PC-9 (cell line): Measurements from ENCODE around the gene BRINP3. TPM values are rescaled to one million over a fixed set of nuclear protein-coding genes. Genes with fewer than 3 reads are reported as not detected.

ENCODE experiments used
- BruUV-seq: library from RNA; stranded (reverse); fragments of 400-500 nt; replicated peaks from 2 replicates; lab custom pipeline; 2021; lab: Mats Ljungman, UMichigan
- CTCF ChIA-PET: fragments of 300-600 bp; sonication (Branson Sonifier 250); formaldehyde crosslinking; loops from one replicate; lab custom pipeline; 2022; ENCODE audit warnings: antibody characterized with exemption; lab: Charles Lee
- POLR2A ChIA-PET: fragments of 300-600 bp; sonication (Branson Sonifier 250); formaldehyde crosslinking; loops from one replicate; lab custom pipeline; 2022; ENCODE audit warnings: antibody characterized with exemption; ENCODE audit not compliant: unreplicated experiment; lab: Charles Lee
- DNase-seq, 2 experiments: peaks; one replicate each; pipeline versions ENCODE4 v3.0.0 to v3.0.0-alpha.2; 2015 to 2022; ENCODE audit warnings: mixed read lengths in 1 of 2
- H2AFZ ChIP-seq: fragments of 200-600 bp; sonication (generic); 2 replicates; pipeline ENCODE4 v1.8.1; 2017; ENCODE audit warnings: antibody characterized with exemption
- H3F3A ChIP-seq: fragments of 200-600 bp; sonication (generic); 2 replicates; pipeline ENCODE4 v1.8.1; 2017; ENCODE audit warnings: antibody characterized with exemption, mild to moderate bottlenecking, low read depth; ENCODE audit not compliant: insufficient read depth
- H3K27ac ChIP-seq: fragments of 200-600 bp; sonication (generic); 2 replicates; pipeline ENCODE4 v1.6.1; 2016; ENCODE audit warnings: mixed run types
- H3K27me3 ChIP-seq: fragments of 200-600 bp; sonication (generic); 2 replicates; pipeline ENCODE4 v1.6.1; 2016; ENCODE audit warnings: low read depth, mixed run types; ENCODE audit not compliant: insufficient read depth
- H3K36me3 ChIP-seq: fragments of 200-600 bp; sonication (generic); 2 replicates; pipeline ENCODE4 v1.6.1; 2016; ENCODE audit warnings: low read depth, mixed run types
- H3K4me1 ChIP-seq: fragments of 200-600 bp; sonication (generic); replicated peaks from 2 replicates; pipeline ENCODE4 v1.6.1; 2016; ENCODE audit warnings: mixed run types; ENCODE audit not compliant: insufficient read depth
- H3K4me2 ChIP-seq: fragments of 200-600 bp; sonication (generic); 2 replicates; pipeline ENCODE4 v1.6.1; 2017; ENCODE audit warnings: mixed run types
- H3K4me3 ChIP-seq: fragments of 200-600 bp; sonication (generic); 2 replicates; pipeline ENCODE4 v1.6.1; 2016; ENCODE audit warnings: mixed run types
- H3K79me2 ChIP-seq: fragments of 200-600 bp; sonication (generic); 2 replicates; pipeline ENCODE4 v1.6.1; 2017; ENCODE audit warnings: low read depth, mixed run types
- H3K9me2 ChIP-seq: fragments of 200-600 bp; sonication (generic); 2 replicates; pipeline ENCODE4 v1.8.1; 2017; ENCODE audit warnings: mild to moderate bottlenecking; ENCODE audit not compliant: insufficient read depth
- H3K9me3 ChIP-seq: fragments of 200-600 bp; sonication (generic); 2 replicates; pipeline ENCODE4 v1.8.1; 2016; ENCODE audit warnings: low read depth; ENCODE audit not compliant: insufficient read depth
- H4K20me1 ChIP-seq: fragments of 200-600 bp; sonication (generic); 2 replicates; pipeline ENCODE4 v1.8.1; 2017; ENCODE audit not compliant: insufficient read depth
- CTCF ChIP-seq: fragments of 200-600 bp; sonication (generic); conservative IDR thresholded peaks from 2 replicates; pipeline ENCODE4 v1.6.1; 2017; ENCODE audit warnings: mixed run types, antibody characterized with exemption, mild to moderate bottlenecking, moderate library complexity
- EZH2 ChIP-seq: fragments of 200-600 bp; sonication (generic); IDR thresholded peaks from 2 replicates; pipeline ENCODE4 v1.8.0; 2017; ENCODE audit warnings: antibody characterized with exemption, low read depth
- intact Hi-C: fragments of 100-400 bp; cut with micrococcal nuclease; formaldehyde crosslinking; loops from one replicate; pipeline ENCODE4 v1.10.0; 2022; ENCODE audit not compliant: unreplicated experiment
- total RNA-seq: library from RNA; stranded (reverse); gene quantifications from 2 replicates; pipeline ENCODE4 v1.2.3, GENCODE V29; 2021

The BRINP3 gene
- total RNA-seq, 1 experiment from 2014 or later = not detected

- POLR2A ChIA-PET = no interaction called here
- Histone ChIP-seq H3F3A (no peaks in the 10 kb centered on the region), H3K27ac (no peak overlapping the region), H3K9me2 (no peaks in the 10 kb centered on the region), H3K27me3 (no peaks in the 10 kb centered on the region), H4K20me1 (no peaks in the 10 kb centered on the region), H3K9me3 (no peaks in the 10 kb centered on the region; the same call in 1 of the 2 replicates), H3K4me2 (no peak overlapping the region), H3K4me3 (no peak overlapping the region), H3K4me1 (no peaks in the 10 kb centered on the region), H2AFZ (no peak overlapping the region), H3K79me2 (no peaks in the 10 kb centered on the region), H3K36me3 (no peaks in the 10 kb centered on the region)
- TF ChIP-seq CTCF = no peak
- no peak for TF ChIP-seq EZH2
- no peak for DNase-seq
- intact Hi-C loops = loop anchor here (10.0 kb wide), 1 partner anchor 1005 kb away; no protein-coding TSS in a partner anchor
- CTCF ChIA-PET = no interaction called here
- no TSS peak for BruUV-seq
These were observed 38.2 kb downstream of the BRINP3 start for GRCh38 chr1:190439447-190439846.

- H3F3A ChIP-seq = no peaks in the 10 kb centered on the region
- no peaks in the 10 kb centered on the region for H3K27me3 ChIP-seq
- H3K4me2 ChIP-seq = no peak overlapping the region
- ChIA-PET POLR2A (no interaction called here), CTCF (no interaction called here)
- TF ChIP-seq EZH2 (no peak), CTCF (peak; percentile 61)
- no peak overlapping the region for H3K27ac ChIP-seq
- H4K20me1 ChIP-seq = no peaks in the 10 kb centered on the region
- no TSS peak for BruUV-seq
- no peaks in the 10 kb centered on the region for H3K36me3 ChIP-seq
- H3K4me1 ChIP-seq = no peaks in the 10 kb centered on the region
- no peak for DNase-seq
- H3K79me2 ChIP-seq = no peaks in the 10 kb centered on the region
- no peaks in the 10 kb centered on the region for H3K9me3 ChIP-seq
- intact Hi-C loops = loop anchor here (10.0 kb wide), 1 partner anchor 1002 kb away; no protein-coding TSS in a partner anchor
- no peak overlapping the region for H3K4me3 ChIP-seq
- no peaks in the 10 kb centered on the region for H3K9me2 ChIP-seq
- no peak overlapping the region for H2AFZ ChIP-seq
These were observed 41.0 kb downstream of the BRINP3 start for GRCh38 chr1:190436615-190437014.

GRCh38 chr1:190429932-190430331, 47.7 kb downstream of the BRINP3 start:
- Histone ChIP-seq H2AFZ (0 out of 2 replicates have a peak overlapping the region, but pooled peaks have one; percentile 48), H3K36me3 (no peaks in the 10 kb centered on the region), H3K9me2 (no peaks in the 10 kb centered on the region; the same call in 1 of the 2 replicates), H3K27me3 (no peaks in the 10 kb centered on the region), H3K9me3 (no peaks in the 10 kb centered on the region), H3K4me2 (no peak overlapping the region), H3K4me3 (no peak overlapping the region), H3K27ac (no peak overlapping the region), H3F3A (no peaks in the 10 kb centered on the region), H3K4me1 (no peaks in the 10 kb centered on the region), H4K20me1 (no peaks in the 10 kb centered on the region), H3K79me2 (no peaks in the 10 kb centered on the region)
- no peak for DNase-seq
- CTCF ChIA-PET = no interaction called here
- intact Hi-C loops = loop anchor here (10.0 kb wide), 1 partner anchor 995 kb away; no protein-coding TSS in a partner anchor
- BruUV-seq = no TSS peak
- no peak for TF ChIP-seq EZH2
- TF ChIP-seq CTCF = no peak
- POLR2A ChIA-PET = no interaction called here
